HepG2 (cell line): Measurements from ENCODE around the gene GCNT3. TPM values are rescaled to one million over a fixed set of nuclear protein-coding genes. Genes with fewer than 3 reads are reported as not detected.

Experiments
- ATAC-seq: fragments of 200-7000 bp; cut with Tn5 transposase; 3 replicates; pipeline ENCODE4 v1.9.1; 2020; ENCODE audit warnings: mild to moderate bottlenecking, moderate library complexity
- BruUV-seq: library from RNA; stranded (reverse); fragments of 400-500 nt; replicated peaks from 2 replicates; lab custom pipeline; 2021; lab: Mats Ljungman, UMichigan
- CTCF ChIA-PET: fragments of 300-600 bp; formaldehyde crosslinking; extraction: SDS; loops from one replicate; lab custom pipeline; 2021; ENCODE audit warnings: low total read pairs, inconsistent platforms, low intra/inter-chr PET ratio; lab: Yijun Ruan, JAX
- POLR2A ChIA-PET: fragments of 350-600 bp; sonication (Branson Sonifier 250); formaldehyde crosslinking; loops from one replicate; lab custom pipeline; 2020; ENCODE audit warnings: antibody characterized with exemption, inconsistent platforms; lab: Yijun Ruan, JAX
- DNase-seq: peaks from one replicate; pipeline ENCODE4 v3.0.0-alpha.2; 2015; ENCODE audit warnings: low spot score
- FAIRE-seq: peaks from 3 replicates; lab custom pipeline; 2011; peaks lifted over from hg19 to GRCh38; lab: Jason Lieb, UNC
- H2AFZ ChIP-seq: one replicate; pipeline ENCODE4 v1.6.1; 2011; ENCODE audit warnings: low read length, inconsistent platforms
- H3K27ac ChIP-seq: fragments of 300-600 bp; 3 replicates; pipeline ENCODE4 v1.8.0; 2011; ENCODE audit warnings: mixed run types, mild to moderate bottlenecking, mixed read lengths, low read length, inconsistent platforms; ENCODE audit not compliant: insufficient read depth; ENCODE audit errors: extremely low read length
- H3K27me3 ChIP-seq, 2 experiments: fragments of 200-600 bp in 1 of 2; 2 replicates in 1 of 2; 3 replicates in 1 of 2; pipeline versions ENCODE4 v1.6.0 to v1.8.0; 2011; ENCODE audit warnings: low read length in 2 of 2, mild to moderate bottlenecking in 2 of 2, moderate library complexity in 2 of 2, inconsistent platforms in 1 of 2; ENCODE audit not compliant: insufficient read depth in 2 of 2, control insufficient read depth in 1 of 2
- H3K36me3 ChIP-seq, 2 experiments: fragments of 200-600 bp in 1 of 2; replicated peaks in 1 of 2; 2 replicates in 1 of 2; 3 replicates in 1 of 2; pipeline versions ENCODE4 v1.5.1 to v1.8.0; 2011; ENCODE audit warnings: low read length in 2 of 2, inconsistent platforms in 1 of 2; ENCODE audit not compliant: insufficient read depth in 2 of 2, control insufficient read depth in 1 of 2
- H3K4me1 ChIP-seq: 2 replicates; pipeline ENCODE4 v1.5.1; 2012; ENCODE audit warnings: low read length, inconsistent platforms; ENCODE audit not compliant: insufficient read depth
- H3K4me2 ChIP-seq: 2 replicates; pipeline ENCODE4 v1.6.0; 2011; ENCODE audit warnings: low read depth, low read length, inconsistent platforms
- H3K4me3 ChIP-seq, 3 experiments: fragments of 200-600 bp in 1 of 3; sonication (generic), shearing (Covaris generic) in 1 of 3; replicated peaks in 1 of 3; 2 replicates each; pipeline ENCODE4 v1.5.1; 2011 to 2016; ENCODE audit warnings: low read length in 3 of 3, inconsistent platforms in 2 of 3, low read depth in 2 of 3, mild to moderate bottlenecking in 2 of 3, control low read depth in 1 of 3, mixed read lengths in 1 of 3; ENCODE audit not compliant: insufficient read depth in 1 of 3
- H3K79me2 ChIP-seq: one replicate; pipeline ENCODE4 v1.6.1; 2011; ENCODE audit warnings: low read length, inconsistent platforms; ENCODE audit not compliant: insufficient read depth
- H3K9ac ChIP-seq: 2 replicates; pipeline ENCODE4 v1.6.0; 2011; ENCODE audit warnings: mild to moderate bottlenecking, low read depth, low read length, inconsistent platforms; ENCODE audit not compliant: insufficient read depth
- H3K9me3 ChIP-seq: 2 replicates; pipeline ENCODE4 v1.5.1; 2012; ENCODE audit warnings: mild to moderate bottlenecking, low read length
- H4K20me1 ChIP-seq: 2 replicates; pipeline ENCODE4 v1.6.0; 2011; ENCODE audit warnings: inconsistent platforms, mild to moderate bottlenecking, low read length, moderate library complexity; ENCODE audit not compliant: insufficient read depth
- ETV6 ChIP-seq: sonication (generic); formaldehyde crosslinking; conservative IDR thresholded peaks from 2 replicates; pipeline ENCODE4 v1.4.0; 2020; ENCODE audit warnings: missing genetic modification reagents
- GZF1 ChIP-seq: sonication (generic); formaldehyde crosslinking; IDR thresholded peaks from 2 replicates; pipeline ENCODE4 v1.5.1; 2020; ENCODE audit warnings: mild to moderate bottlenecking, missing genetic modification reagents
- HNRNPLL ChIP-seq: fragments of 200-400 bp; formaldehyde crosslinking; IDR thresholded peaks from 2 replicates; pipeline ENCODE4 v1.6.1; 2017; ENCODE audit warnings: mild to moderate bottlenecking, low read depth, low read length; ENCODE audit not compliant: poor library complexity, severe bottlenecking
- MAFG ChIP-seq: sonication (generic); formaldehyde crosslinking; IDR thresholded peaks from 2 replicates; pipeline ENCODE4 v1.5.1; 2020; ENCODE audit warnings: mild to moderate bottlenecking, missing genetic modification reagents
- SMC3 ChIP-seq: IDR thresholded peaks from 2 replicates; pipeline ENCODE4 v1.6.1; 2011; ENCODE audit warnings: low read length, improper control_type of control experiment
- SOX13 ChIP-seq, 3 experiments: fragments of 450-650 bp in 1 of 3; sonication (generic) in 1 of 3; formaldehyde crosslinking in 1 of 3; IDR thresholded peaks in 2 of 3; conservative IDR thresholded peaks in 1 of 3; 2 replicates each; pipeline versions ENCODE4 v1.5.0 to v1.6.1; 2016 to 2020; ENCODE audit warnings: antibody characterized with exemption in 1 of 3, mild to moderate bottlenecking in 1 of 3, missing compliant biosample characterization in 1 of 3, missing genetic modification reagents in 1 of 3, moderate library complexity in 1 of 3
- STAG1 ChIP-seq: sonication (generic); formaldehyde crosslinking; IDR thresholded peaks from 2 replicates; pipeline ENCODE4 v1.4.0; 2020; ENCODE audit warnings: missing genetic modification reagents
- ZFAT ChIP-seq: sonication (generic); formaldehyde crosslinking; conservative IDR thresholded peaks from 2 replicates; pipeline ENCODE4 v1.8.1; 2023; ENCODE audit warnings: missing genetic modification reagents, inconsistent platforms
- ZNF264 ChIP-seq: sonication (generic); formaldehyde crosslinking; IDR thresholded peaks from 2 replicates; pipeline ENCODE4 v1.4.0; 2020; ENCODE audit warnings: missing genetic modification reagents
- ZNF780A ChIP-seq: sonication (generic); formaldehyde crosslinking; IDR thresholded peaks from 2 replicates; pipeline ENCODE4 v1.8.0; 2022; ENCODE audit warnings: mild to moderate bottlenecking, missing genetic modification reagents, moderate library complexity
- WGBS: methylation state at CpG from one replicate; pipeline ENCODE4 v1.1.6; 2017; ENCODE audit warnings: low lambda C conversion rate; 5-methylcytosine and 5-hydroxymethylcytosine counted together
- in situ Hi-C: cut with HindIII; loops from 2 replicates; pipeline ENCODE4 v1.10.0; 2017; ENCODE audit warnings: low pct_unique_long_range_greater_than_20kb; ENCODE audit not compliant: extremely low pct_ligation_motif_present
- intact Hi-C: fragments of 100-400 bp; cut with micrococcal nuclease; formaldehyde crosslinking; loops from one replicate; pipeline ENCODE4 v1.10.0; 2022; ENCODE audit not compliant: unreplicated experiment
- polyA plus RNA-seq, 8 experiments: library from polyadenylated mRNA; depleted of rRNA in 3 of 8; stranded (reverse) in 7 of 8; unstranded in 1 of 8; fragments of >200 nt; fragmentation: Illumina TruSeq in 4 of 8; extraction: Trizol in 4 of 8; gene quantifications; 2 replicates each; pipeline versions ENCODE4 v1.2.1 to v1.2.3, GENCODE V29; 2011 to 2016; ENCODE audit warnings: low read depth in 4 of 8, missing spikeins in 1 of 8, mixed read lengths in 1 of 8; ENCODE audit not compliant: insufficient read depth in 1 of 8
- total RNA-seq, 5 experiments: library from RNA; depleted of rRNA; stranded (reverse); fragments of >200 nt; fragmentation: Illumina TruSeq; extraction: Trizol; gene quantifications; 2 replicates each; pipeline ENCODE4 v1.2.3, GENCODE V29; 2016; ENCODE audit warnings: low read depth in 1 of 5
- TF ChIP-seq, protein P1 (sequence below): sonication (generic); formaldehyde crosslinking; IDR thresholded peaks from 2 replicates; pipeline ENCODE4 v1.4.0; 2020; ENCODE audit warnings: missing genetic modification reagents, borderline replicate concordance
- TF ChIP-seq, protein P2 (sequence below): sonication (generic); formaldehyde crosslinking; IDR thresholded peaks from 2 replicates; pipeline ENCODE4 v1.5.0; 2020; ENCODE audit warnings: mild to moderate bottlenecking, missing genetic modification reagents, moderate library complexity
- TF ChIP-seq, protein P3 (sequence below): IDR thresholded peaks from 2 replicates; pipeline ENCODE4 v1.6.1; 2016; ENCODE audit warnings: low read depth, missing genetic modification reagents, missing compliant biosample characterization
- TF ChIP-seq, protein P4 (sequence below): sonication (generic); formaldehyde crosslinking; IDR thresholded peaks from 2 replicates; pipeline ENCODE4 v1.4.0; 2020; ENCODE audit warnings: missing genetic modification reagents

GCNT3 gene
- total and polyA plus RNA-seq, 2 of the 13 experiments (the other 11 are each of a cell fraction or from before 2014, with no cell fraction given): 6.8 to 9.8 TPM

DNA sequence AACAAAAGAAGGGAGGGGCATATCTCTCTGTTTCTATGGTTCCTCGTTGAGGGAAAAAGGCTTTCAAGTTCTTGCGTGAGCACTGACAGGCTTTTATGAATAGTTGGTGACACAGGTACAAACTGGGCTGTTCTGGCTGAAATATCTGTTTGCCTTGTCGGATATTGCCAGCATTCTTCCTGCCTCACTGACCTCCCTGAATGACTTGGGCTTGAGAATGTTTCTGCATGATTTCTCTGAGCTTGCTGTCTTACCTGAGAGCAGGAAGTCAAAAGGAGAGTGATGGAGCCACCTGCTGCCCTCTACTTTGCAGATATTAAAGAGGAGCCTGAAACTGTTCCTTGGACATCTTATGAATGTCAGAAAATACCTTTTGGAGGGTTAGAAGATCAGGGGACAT, 4.8 kb downstream of the GCNT3 start:
- Histone ChIP-seq H3K36me3 (peaks cover 5 to 18% of the 10 kb centered on the region in 2 experiments; a peak in 3 of 5 replicates), H3K4me3 (no peak overlapping the region), H4K20me1 (no peaks in the 10 kb centered on the region), H3K9me3 (no peaks in the 10 kb centered on the region), H3K4me1 (peaks cover 54% of the 10 kb centered on the region), H3K79me2 (peaks cover 5% of the 10 kb centered on the region), H3K9ac (no peak overlapping the region), H3K27ac (no peak overlapping the region), H3K4me2 (peak overlapping the region; percentile 28), H3K27me3 (no peaks in the 10 kb centered on the region), H2AFZ (no peak overlapping the region)
- FAIRE-seq: peak; percentile 12
- peak; percentile 38 for DNase-seq
- intact Hi-C loops (no loop called here), in situ Hi-C loops (loop anchor here (5.0 kb wide), 1 partner anchor 74 kb away; no protein-coding TSS in a partner anchor)
- no peak for ATAC-seq
- BruUV-seq: no TSS peak
- ChIA-PET POLR2A (no interaction called here), CTCF (no interaction called here)
- 31% methylated on average over 3 of the region's 3 CpGs for WGBS
- TF ChIP-seq ZNF780A (CRISPR knock-in tag) (no peak), ETV6 (CRISPR knock-in tag) (no peak), MAFG (CRISPR knock-in tag) (no peak), ZNF264 (no peak), ZFAT (CRISPR knock-in tag) (no peak), GZF1 (CRISPR knock-in tag) (no peak), HNRNPLL (no peak), SOX13 (IDR thresholded peaks at IDR 0.05) (no peak), SOX13 (CRISPR knock-in tag; conservative IDR thresholded peaks at IDR 0.05 in 1 of 2, IDR thresholded peaks at IDR 0.05 in 1 of 2) (peak in 1 of 2 experiments; percentile 9; a peak in 1 of 4 replicates), STAG1 (CRISPR knock-in tag) (peak; percentile 66), SMC3 (peak; percentile 13; the same call in 1 of the 2 replicates)
- TF ChIP-seq, protein P1, sequence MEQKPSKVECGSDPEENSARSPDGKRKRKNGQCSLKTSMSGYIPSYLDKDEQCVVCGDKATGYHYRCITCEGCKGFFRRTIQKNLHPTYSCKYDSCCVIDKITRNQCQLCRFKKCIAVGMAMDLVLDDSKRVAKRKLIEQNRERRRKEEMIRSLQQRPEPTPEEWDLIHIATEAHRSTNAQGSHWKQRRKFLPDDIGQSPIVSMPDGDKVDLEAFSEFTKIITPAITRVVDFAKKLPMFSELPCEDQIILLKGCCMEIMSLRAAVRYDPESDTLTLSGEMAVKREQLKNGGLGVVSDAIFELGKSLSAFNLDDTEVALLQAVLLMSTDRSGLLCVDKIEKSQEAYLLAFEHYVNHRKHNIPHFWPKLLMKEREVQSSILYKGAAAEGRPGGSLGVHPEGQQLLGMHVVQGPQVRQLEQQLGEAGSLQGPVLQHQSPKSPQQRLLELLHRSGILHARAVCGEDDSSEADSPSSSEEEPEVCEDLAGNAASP (CRISPR knock-in tag): no peak
- TF ChIP-seq, protein P2, sequence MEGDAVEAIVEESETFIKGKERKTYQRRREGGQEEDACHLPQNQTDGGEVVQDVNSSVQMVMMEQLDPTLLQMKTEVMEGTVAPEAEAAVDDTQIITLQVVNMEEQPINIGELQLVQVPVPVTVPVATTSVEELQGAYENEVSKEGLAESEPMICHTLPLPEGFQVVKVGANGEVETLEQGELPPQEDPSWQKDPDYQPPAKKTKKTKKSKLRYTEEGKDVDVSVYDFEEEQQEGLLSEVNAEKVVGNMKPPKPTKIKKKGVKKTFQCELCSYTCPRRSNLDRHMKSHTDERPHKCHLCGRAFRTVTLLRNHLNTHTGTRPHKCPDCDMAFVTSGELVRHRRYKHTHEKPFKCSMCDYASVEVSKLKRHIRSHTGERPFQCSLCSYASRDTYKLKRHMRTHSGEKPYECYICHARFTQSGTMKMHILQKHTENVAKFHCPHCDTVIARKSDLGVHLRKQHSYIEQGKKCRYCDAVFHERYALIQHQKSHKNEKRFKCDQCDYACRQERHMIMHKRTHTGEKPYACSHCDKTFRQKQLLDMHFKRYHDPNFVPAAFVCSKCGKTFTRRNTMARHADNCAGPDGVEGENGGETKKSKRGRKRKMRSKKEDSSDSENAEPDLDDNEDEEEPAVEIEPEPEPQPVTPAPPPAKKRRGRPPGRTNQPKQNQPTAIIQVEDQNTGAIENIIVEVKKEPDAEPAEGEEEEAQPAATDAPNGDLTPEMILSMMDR: peak; percentile 54
- TF ChIP-seq, protein P3, sequence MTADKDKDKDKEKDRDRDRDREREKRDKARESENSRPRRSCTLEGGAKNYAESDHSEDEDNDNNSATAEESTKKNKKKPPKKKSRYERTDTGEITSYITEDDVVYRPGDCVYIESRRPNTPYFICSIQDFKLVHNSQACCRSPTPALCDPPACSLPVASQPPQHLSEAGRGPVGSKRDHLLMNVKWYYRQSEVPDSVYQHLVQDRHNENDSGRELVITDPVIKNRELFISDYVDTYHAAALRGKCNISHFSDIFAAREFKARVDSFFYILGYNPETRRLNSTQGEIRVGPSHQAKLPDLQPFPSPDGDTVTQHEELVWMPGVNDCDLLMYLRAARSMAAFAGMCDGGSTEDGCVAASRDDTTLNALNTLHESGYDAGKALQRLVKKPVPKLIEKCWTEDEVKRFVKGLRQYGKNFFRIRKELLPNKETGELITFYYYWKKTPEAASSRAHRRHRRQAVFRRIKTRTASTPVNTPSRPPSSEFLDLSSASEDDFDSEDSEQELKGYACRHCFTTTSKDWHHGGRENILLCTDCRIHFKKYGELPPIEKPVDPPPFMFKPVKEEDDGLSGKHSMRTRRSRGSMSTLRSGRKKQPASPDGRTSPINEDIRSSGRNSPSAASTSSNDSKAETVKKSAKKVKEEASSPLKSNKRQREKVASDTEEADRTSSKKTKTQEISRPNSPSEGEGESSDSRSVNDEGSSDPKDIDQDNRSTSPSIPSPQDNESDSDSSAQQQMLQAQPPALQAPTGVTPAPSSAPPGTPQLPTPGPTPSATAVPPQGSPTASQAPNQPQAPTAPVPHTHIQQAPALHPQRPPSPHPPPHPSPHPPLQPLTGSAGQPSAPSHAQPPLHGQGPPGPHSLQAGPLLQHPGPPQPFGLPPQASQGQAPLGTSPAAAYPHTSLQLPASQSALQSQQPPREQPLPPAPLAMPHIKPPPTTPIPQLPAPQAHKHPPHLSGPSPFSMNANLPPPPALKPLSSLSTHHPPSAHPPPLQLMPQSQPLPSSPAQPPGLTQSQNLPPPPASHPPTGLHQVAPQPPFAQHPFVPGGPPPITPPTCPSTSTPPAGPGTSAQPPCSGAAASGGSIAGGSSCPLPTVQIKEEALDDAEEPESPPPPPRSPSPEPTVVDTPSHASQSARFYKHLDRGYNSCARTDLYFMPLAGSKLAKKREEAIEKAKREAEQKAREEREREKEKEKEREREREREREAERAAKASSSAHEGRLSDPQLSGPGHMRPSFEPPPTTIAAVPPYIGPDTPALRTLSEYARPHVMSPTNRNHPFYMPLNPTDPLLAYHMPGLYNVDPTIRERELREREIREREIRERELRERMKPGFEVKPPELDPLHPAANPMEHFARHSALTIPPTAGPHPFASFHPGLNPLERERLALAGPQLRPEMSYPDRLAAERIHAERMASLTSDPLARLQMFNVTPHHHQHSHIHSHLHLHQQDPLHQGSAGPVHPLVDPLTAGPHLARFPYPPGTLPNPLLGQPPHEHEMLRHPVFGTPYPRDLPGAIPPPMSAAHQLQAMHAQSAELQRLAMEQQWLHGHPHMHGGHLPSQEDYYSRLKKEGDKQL: no peak
- TF ChIP-seq, protein P4, sequence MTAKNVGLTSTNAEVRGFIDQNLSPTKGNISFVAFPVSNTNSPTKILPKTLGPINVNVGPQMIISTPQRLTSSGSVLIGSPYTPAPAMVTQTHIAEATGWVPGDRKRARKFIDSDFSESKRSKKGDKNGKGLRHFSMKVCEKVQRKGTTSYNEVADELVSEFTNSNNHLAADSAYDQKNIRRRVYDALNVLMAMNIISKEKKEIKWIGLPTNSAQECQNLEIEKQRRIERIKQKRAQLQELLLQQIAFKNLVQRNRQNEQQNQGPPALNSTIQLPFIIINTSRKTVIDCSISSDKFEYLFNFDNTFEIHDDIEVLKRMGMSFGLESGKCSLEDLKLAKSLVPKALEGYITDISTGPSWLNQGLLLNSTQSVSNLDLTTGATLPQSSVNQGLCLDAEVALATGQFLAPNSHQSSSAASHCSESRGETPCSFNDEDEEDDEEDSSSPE: no peak
